ENCODE results near the gene ADAMTS5. TPM values are rescaled to one million over a fixed set of nuclear protein-coding genes. Genes with fewer than 3 reads are reported as not detected.

The ADAMTS5 gene
- total and polyA plus RNA-seq, 9 of the 15 experiments (the other 6 are each of a cell fraction or from before 2014, with no cell fraction given), result not detected

GRCh38 chr21:26965040-26965906 lies 1.6 kb downstream of the ADAMTS5 start:
- Histone ChIP-seq H3K79me2 (ENCODE audit: control insufficient read depth, insufficient read depth, low read length) (no peaks in the 10 kb centered on the region), H3K27me3 (ENCODE audit: control insufficient read depth in 2 of 2, insufficient read depth in 2 of 2, low read length in 2 of 2) (no peaks in the 10 kb centered on the region), H3K9me1 (ENCODE audit: control insufficient read depth, insufficient read depth, low read length) (no peaks in the 10 kb centered on the region), H3K4me1 (replicated peaks in 1 of 2; ENCODE audit: control insufficient read depth in 2 of 2, insufficient read depth in 2 of 2, low read length in 2 of 2) (no peaks in the 10 kb centered on the region; a peak in 2 of 5 replicates), H3K36me3 (ENCODE audit: control insufficient read depth, insufficient read depth, low read length) (no peaks in the 10 kb centered on the region), H2AFZ (ENCODE audit: low read depth, low read length) (no peak overlapping the region), H3K9me3 (replicated peaks; ENCODE audit: control insufficient read depth, insufficient read depth, low read depth, low read length) (no peaks in the 10 kb centered on the region), H3K27ac (ENCODE audit: extremely low read depth, low read depth, low read length) (no peak overlapping the region), H4K20me1 (replicated peaks; ENCODE audit: control insufficient read depth, insufficient read depth, low read length) (no peaks in the 10 kb centered on the region), H3K9ac (ENCODE audit: insufficient read depth in 1 of 2, low read depth in 2 of 2, low read length in 2 of 2) (no peak overlapping the region), H3K4me2 (ENCODE audit: insufficient read depth, low read length) (no peak overlapping the region), H3K4me3 (no peak overlapping the region)
- ChIA-PET CTCF (ENCODE audit: low intra/inter-chr PET ratio) (no interaction called here), POLR2A (no interaction called here)
- in situ Hi-C loops (cut with MboI) (no loop called here), intact Hi-C loops (cut with micrococcal nuclease) (no loop called here)
- ATAC-seq (no peak), DNase-seq (ENCODE audit: extremely low read depth in 1 of 4, low spot score in 3 of 4) (no peak), FAIRE-seq (no peak)
- WGBS (ENCODE audit: insufficient coverage, low coverage, missing lambda C conversion rate), result 5% methylated on average over 37 of the region's 58 CpGs
- BruUV-seq (replicated peaks), result no TSS peak
- TF ChIP-seq ZNF655 (CRISPR knock-in tag; IDR thresholded peaks at IDR 0.05) (no peak), ZNF589 (CRISPR knock-in tag; IDR thresholded peaks at IDR 0.05; ENCODE audit: low read depth) (no peak)

Data from K562 (cell line).